Stimulated activated CD4-positive, alpha-beta T cell treated with anti-CD3 and anti-CD28 coated beads, Interleukin-4, amount 100 ng/mL, for 24 hours (primary cell): ENCODE measurements around the gene PARD3.

Experiments used
- DNase-seq: peaks from one replicate; pipeline ENCODE4 v3.0.0-alpha.2; 2020

Gene PARD3

DNA sequence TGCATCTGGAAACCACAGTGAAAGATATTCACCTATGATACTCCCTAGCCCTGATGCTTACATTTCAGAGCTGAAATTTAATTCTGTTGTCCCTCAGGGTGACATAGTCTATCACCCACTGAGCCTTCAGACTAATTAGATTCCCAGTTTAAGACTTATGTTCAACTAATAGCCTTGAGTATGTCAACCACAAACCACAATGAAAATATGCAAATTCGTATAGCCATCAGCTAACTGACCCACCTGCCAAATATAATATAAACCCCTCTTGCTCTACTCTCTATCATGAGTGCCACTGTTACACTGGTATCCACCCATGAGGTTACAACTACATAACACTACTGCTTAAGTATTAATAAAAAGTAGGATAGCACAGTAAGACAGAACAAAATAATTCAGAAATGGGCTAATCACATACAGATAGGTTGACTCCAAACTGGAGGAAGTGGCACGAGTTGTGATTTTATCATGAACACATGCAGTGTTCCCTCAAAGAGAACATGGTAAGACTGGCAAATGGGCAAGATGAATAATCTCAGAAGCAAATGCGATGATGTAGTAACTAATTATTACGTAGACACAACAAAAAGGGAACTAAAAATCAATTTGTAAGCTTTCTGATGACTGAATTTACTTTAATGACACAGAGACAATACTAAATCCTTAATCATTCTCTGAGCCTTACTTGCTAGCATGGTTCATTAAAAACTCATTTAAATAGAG is 290.6 kb downstream of the PARD3 start:
- DNase-seq, result no peak

GRCh38 chr10:34523017-34523767 is 291.9 kb downstream of the PARD3 start:
- no peak for DNase-seq

- DNase-seq, result no peak
These were observed 292.6 kb downstream of the PARD3 start for GRCh38 chr10:34522546-34522945.

GRCh38 chr10:34520510-34520909 is 294.6 kb downstream of the PARD3 start:
- no peak for DNase-seq

DNA sequence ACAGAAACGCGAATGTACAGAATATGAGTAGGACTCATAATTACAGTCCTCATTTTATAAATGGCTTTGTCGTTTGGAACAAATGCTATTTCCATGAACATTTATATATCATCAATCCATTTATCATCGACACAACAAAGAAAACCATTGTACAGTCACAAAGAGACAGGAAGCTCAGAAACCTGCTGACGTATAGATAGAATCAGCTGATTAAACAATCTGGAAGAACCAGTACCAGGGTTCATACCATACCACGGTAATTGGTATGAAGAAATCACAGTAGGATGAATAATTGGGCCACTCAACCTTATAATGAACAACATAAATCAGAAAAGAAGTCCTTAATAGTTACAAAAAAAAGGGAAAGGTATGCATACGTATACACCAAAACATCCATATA is 295.0 kb downstream of the PARD3 start:
- DNase-seq, result no peak

DNA sequence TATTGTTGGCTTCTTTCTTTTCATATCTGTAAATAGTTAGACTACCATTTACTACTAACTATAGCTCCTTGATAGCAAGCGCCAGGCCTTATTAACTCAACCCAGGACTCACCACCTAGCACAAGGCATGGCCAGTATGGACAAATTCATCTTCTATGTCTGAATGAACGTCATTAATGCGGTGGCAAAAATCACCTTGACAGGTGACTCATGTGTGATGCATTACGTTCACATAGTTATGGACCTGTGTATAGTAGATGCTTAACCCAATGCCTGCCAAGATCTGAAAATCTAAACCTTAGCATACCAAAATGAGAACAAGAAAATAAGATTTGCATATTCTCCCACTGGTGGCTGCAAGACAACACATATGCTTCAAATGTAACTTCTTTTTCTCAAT is 300.8 kb downstream of the PARD3 start:
- no peak for DNase-seq

- DNase-seq, result no peak
These were observed 301.5 kb downstream of the PARD3 start for GRCh38 chr10:34513636-34514035.

DNA sequence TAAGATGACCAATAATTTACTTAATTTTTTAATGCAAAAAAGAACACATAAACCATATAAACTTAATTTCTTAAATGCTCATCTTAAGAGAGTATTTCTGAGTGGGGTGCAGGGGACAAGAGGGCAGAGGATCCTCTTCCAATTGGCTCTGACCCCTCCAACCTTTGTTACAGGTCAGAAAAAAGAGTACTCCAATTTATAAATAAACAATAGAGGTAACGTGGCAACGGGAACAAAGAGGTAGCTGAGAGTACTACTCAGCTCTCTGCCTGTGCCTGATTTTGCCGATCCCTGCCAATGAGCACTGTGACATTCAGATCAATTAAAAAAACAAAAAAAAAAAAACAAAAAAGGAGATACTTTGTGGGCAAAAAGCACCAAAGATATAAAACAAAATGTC is 307.9 kb downstream of the PARD3 start:
- no peak for DNase-seq

- DNase-seq, result no peak
These were observed 308.3 kb downstream of the PARD3 start for GRCh38 chr10:34506786-34507185.

DNA sequence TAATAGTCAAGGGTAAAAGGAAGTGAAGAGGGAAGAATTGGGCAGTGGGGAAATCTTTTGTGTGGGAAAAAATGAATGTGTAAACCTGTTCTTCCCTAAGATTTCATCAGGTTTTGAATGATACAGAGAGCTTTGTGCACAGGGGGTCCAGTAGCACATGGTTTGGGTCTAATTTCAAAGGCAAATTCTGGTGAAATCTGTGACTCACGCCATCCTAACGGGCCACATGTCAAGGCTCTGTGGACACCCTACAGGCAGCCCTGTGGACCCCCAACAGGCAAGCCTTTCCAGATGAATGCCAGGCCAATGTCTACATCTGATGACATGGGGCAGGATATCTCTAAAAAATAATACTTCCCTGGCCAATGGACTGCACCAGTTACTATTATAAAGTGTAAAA is 309.8 kb downstream of the PARD3 start:
- DNase-seq, result no peak

GRCh38 chr10:34504534-34504933 is 310.6 kb downstream of the PARD3 start:
- no peak for DNase-seq

- DNase-seq, result no peak
These were observed 311.4 kb downstream of the PARD3 start for GRCh38 chr10:34503704-34504103.

- no peak for DNase-seq
These were observed 315.4 kb downstream of the PARD3 start for GRCh38 chr10:34499612-34500279.

DNA sequence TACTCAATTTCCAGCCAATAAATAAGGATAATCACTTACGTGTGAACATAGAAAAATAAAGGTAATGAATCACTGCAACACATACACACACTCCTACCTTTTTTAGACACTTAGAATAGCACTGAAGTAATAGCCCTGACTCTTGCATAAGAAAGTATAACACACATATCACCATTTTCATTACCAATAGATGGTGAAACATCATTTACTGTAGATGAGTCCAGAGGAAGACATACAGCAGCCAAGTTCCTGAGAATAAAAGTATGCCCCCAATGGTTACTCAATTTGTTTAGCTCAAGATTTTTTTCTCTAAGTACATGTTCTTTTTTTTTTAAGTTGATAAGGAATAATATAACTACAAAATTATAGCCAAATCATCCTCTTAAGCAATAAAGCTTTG is 316.3 kb downstream of the PARD3 start:
- no peak for DNase-seq

- no peak for DNase-seq
These were observed 319.2 kb downstream of the PARD3 start for GRCh38 chr10:34495938-34496337.

GRCh38 chr10:34494012-34494411 is 321.1 kb downstream of the PARD3 start:
- no peak for DNase-seq

DNA sequence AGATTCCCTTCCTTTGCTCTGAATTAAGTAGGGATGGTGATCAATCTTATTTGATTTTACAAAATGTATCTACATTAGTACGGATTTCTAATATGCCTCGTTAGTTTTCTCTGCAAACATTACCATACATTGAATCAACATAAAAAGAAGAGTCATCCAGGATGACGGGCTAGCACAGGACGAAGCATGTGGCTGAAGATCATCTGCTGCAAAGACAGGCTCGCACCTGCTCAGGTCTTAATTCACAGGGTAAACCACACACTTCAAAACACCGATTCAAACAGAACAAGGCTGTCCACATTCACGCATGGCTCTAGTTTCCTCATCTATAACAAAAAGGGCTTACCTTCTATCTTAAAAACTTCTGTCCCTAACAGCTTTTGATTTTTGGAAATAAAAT is 323.0 kb downstream of the PARD3 start:
- DNase-seq, result no peak

GRCh38 chr10:34491678-34492077 is 323.4 kb downstream of the PARD3 start:
- DNase-seq, result no peak

- no peak for DNase-seq
These were observed 324.9 kb downstream of the PARD3 start for GRCh38 chr10:34489973-34490745.

- DNase-seq, result no peak
These were observed 325.7 kb downstream of the PARD3 start for GRCh38 chr10:34489411-34489810.

DNA sequence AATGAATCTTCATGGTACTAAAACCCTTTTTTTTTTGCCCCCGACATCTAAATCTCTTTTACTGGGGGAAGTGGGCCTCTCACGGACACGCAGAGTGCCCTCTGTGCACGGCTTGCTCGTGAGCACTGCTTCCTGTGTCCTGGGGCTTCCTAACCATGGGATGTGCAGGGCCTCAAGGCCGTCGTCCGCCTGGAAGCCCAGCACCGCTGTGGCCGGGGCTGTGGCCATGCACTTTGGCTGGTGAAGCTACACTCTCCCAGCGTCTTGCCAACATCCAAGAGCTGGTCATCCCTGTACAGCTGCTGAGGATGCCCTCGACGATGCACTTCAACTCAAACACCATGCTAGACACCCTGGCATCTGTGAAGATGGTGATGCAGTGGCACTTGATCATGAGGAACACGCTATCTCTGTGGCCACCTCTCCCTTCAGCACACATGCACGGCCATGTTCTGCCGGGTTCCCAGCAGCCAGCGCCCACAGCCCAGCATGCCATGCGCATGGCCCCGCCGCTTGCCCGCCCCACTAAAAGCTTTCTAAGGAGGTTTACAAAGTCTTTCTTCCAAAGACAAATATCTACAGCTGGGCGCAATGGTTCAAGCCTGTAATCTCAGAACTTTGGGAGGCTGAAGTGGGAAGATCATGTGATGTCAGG is 326.5 kb downstream of the PARD3 start:
- DNase-seq, result no peak

DNA sequence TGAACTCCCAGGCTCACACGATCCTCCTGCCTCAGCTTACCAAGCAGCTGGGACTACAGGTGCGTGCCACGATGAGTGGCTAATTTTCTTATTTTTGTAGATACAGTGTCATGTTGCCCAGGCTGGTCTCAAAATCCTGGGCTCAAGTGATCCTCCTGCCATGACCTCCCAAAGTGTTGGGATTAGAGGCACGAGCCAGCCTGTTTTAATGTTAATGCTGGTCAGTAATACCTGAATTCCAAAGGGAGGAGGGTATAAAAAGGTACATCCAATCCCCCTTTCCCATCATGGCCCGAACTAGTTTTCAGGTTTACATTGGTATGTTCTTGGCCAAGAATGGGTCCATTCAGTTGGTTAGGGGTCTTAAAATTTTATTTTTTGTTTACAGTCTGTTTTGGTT is 329.1 kb downstream of the PARD3 start:
- no peak for DNase-seq

- no peak for DNase-seq
These were observed 330.9 kb downstream of the PARD3 start for GRCh38 chr10:34484164-34484563.
